ENCODE measurements around the gene ALDH16A1.

DNA sequence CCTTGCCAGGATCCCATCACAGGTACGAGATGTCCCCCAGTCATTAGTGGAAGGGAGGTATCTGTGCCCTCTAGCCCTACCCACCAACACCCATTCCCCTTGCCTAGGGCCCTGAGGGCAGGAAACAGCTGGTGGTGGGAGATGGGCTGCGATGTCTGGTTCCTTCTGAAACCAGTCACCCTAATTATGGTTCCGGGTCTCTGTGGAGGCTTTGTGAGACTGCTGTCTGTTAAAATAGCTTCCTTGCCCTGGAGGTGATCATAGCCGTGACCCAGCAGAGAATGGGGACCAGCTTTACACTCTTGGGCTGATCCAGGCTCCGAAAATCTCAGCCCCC, 5.5 kb downstream of the ALDH16A1 start:
- no peak for TF ChIP-seq POLR2A (IDR thresholded peaks at IDR 0.05)
- TF ChIP-seq, protein P1, sequence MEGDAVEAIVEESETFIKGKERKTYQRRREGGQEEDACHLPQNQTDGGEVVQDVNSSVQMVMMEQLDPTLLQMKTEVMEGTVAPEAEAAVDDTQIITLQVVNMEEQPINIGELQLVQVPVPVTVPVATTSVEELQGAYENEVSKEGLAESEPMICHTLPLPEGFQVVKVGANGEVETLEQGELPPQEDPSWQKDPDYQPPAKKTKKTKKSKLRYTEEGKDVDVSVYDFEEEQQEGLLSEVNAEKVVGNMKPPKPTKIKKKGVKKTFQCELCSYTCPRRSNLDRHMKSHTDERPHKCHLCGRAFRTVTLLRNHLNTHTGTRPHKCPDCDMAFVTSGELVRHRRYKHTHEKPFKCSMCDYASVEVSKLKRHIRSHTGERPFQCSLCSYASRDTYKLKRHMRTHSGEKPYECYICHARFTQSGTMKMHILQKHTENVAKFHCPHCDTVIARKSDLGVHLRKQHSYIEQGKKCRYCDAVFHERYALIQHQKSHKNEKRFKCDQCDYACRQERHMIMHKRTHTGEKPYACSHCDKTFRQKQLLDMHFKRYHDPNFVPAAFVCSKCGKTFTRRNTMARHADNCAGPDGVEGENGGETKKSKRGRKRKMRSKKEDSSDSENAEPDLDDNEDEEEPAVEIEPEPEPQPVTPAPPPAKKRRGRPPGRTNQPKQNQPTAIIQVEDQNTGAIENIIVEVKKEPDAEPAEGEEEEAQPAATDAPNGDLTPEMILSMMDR (IDR thresholded peaks at IDR 0.05), result no peak

Measured in body of pancreas (tissue), 4 donors.